22Rv1 (cell line): Measurements from ENCODE around the gene RCAN2.

ENCODE experiments used
- CTCF ChIP-seq: fragments of 450-650 bp; IDR thresholded peaks from 2 replicates; pipeline ENCODE4 v1.5.1; 2017; ENCODE audit warnings: mild to moderate bottlenecking
- ZFX ChIP-seq: fragments of 450-650 bp; IDR thresholded peaks from 2 replicates; pipeline ENCODE4 v1.6.1; 2017; ENCODE audit warnings: antibody characterized with exemption, borderline replicate concordance

- no peak for TF ChIP-seq CTCF
- TF ChIP-seq ZFX, result no peak
Observed at GRCh38 chr6:46291880-46292279, 199.4 kb downstream of the RCAN2 start.
